Measurements from ENCODE around the gene E2F6.

- TF ChIP-seq ZNF571 (tag by site-specific recombination; IDR thresholded peaks at IDR 0.05) (no peak), CTCF (tag by site-specific recombination; IDR thresholded peaks at IDR 0.05) (no peak), ZNF704 (tag by site-specific recombination; IDR thresholded peaks at IDR 0.05) (no peak), HOXC10 (CRISPR knock-in tag; IDR thresholded peaks at IDR 0.05) (no peak), ZNF311 (tag by site-specific recombination; IDR thresholded peaks at IDR 0.05; ENCODE audit: borderline replicate concordance) (no peak)
Observed at GRCh38 chr2:11433822-11434221, 32.1 kb downstream of the E2F6 start.

Data from HEK293 (cell line).